ENCODE results near the gene CALML4. TPM values are rescaled to one million over a fixed set of nuclear protein-coding genes. Genes with fewer than 3 reads are reported as not detected.
"Not testable (repeated sequence)": the region's sequence is repeated elsewhere in the genome, so short reads cannot be mapped to it uniquely, and the experiment has no call there.

Gene CALML4
- total RNA-seq, 3 donors from 2014 or later (not counting 1 experiment from before 2014, with no cell fraction given), result 2.1 to 3.9 (median 3.7) TPM

DNA sequence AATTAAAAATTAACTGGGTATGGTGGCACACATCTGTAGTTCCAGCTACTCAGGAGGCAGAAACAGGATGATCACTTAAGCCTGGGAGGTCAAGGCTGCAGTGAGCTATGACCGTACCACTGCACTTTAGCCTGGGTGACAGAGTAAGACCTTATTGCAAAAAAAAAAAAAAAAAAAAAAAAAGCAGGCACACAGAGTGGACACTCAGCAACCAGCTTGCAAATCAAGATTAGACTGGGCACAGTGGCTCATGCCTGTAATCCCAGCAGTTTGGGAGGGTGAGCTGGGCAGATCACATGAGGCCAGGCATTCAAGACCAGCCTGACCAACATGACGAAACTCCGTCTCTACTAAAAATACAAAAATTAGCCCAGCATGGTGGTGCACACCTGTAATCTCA lies 19.0 kb upstream of the CALML4 start:
- 80% methylated on average over 3 of the region's 3 CpGs for WGBS (ENCODE audit: insufficient coverage)
- H3K4me3 ChIP-seq (ENCODE audit: low read length), result no peak overlapping the region
- no peak overlapping the region for H3K27ac ChIP-seq (ENCODE audit: low read length)
- H3K4me3 Mint-ChIP-seq, result no peak overlapping the region
- H3K36me3 ChIP-seq (ENCODE audit: control insufficient read depth, insufficient read depth, low read length), result no peaks in the 10 kb centered on the region
- peaks cover 15% of the 10 kb centered on the region for H3K4me1 ChIP-seq (ENCODE audit: control insufficient read depth, insufficient read depth, low read length)
- DNase-seq (no peak), ATAC-seq (no peak)
- intact Hi-C loops (cut with micrococcal nuclease), result no loop called here
- no peaks in the 10 kb centered on the region for H3K36me3 Mint-ChIP-seq
- H3K27ac Mint-ChIP-seq, result no peak overlapping the region
- no peaks in the 10 kb centered on the region for H3K9me3 Mint-ChIP-seq
- TF ChIP-seq, protein P1, sequence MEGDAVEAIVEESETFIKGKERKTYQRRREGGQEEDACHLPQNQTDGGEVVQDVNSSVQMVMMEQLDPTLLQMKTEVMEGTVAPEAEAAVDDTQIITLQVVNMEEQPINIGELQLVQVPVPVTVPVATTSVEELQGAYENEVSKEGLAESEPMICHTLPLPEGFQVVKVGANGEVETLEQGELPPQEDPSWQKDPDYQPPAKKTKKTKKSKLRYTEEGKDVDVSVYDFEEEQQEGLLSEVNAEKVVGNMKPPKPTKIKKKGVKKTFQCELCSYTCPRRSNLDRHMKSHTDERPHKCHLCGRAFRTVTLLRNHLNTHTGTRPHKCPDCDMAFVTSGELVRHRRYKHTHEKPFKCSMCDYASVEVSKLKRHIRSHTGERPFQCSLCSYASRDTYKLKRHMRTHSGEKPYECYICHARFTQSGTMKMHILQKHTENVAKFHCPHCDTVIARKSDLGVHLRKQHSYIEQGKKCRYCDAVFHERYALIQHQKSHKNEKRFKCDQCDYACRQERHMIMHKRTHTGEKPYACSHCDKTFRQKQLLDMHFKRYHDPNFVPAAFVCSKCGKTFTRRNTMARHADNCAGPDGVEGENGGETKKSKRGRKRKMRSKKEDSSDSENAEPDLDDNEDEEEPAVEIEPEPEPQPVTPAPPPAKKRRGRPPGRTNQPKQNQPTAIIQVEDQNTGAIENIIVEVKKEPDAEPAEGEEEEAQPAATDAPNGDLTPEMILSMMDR (IDR thresholded peaks at IDR 0.05), result no peak
- peaks cover 23 to 28% of the 10 kb centered on the region in 2 donors for H3K4me1 Mint-ChIP-seq
- no peaks in the 10 kb centered on the region for H3K9me3 ChIP-seq (ENCODE audit: control insufficient read depth, insufficient read depth, low read length)
- no peaks in the 10 kb centered on the region for H3K27me3 ChIP-seq (ENCODE audit: control insufficient read depth, insufficient read depth, low read length)
- H3K27me3 Mint-ChIP-seq (ENCODE audit: low read depth in 2 of 2), result no peaks in the 10 kb centered on the region

DNA sequence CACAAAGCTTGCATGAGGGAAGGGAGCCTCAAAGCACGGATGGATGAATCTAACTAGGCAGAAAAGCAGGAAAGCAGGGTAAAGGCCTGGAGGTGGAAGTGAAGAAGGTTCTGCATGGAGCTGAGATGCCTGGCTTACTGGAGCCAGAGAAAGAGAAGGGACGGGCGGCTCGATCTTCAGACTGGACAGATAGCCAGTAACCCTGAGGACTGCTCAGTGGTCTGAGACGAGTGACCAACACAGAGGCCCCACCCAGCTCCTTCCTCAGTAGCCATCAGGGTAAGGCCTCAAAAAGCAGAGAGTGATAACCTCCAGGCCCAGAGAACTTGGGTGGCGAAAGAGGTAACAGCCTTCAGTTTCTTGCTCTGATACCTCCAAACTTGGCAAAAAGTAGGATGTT lies 18.0 kb upstream of the CALML4 start:
- Histone ChIP-seq H3K4me3 (ENCODE audit: low read length) (no peak overlapping the region), H3K27ac (ENCODE audit: low read length) (no peak overlapping the region), H3K4me1 (ENCODE audit: control insufficient read depth, insufficient read depth, low read length) (peaks cover 6% of the 10 kb centered on the region), H3K36me3 (ENCODE audit: control insufficient read depth, insufficient read depth, low read length) (no peaks in the 10 kb centered on the region), H3K9me3 (ENCODE audit: control insufficient read depth, insufficient read depth, low read length) (no peaks in the 10 kb centered on the region), H3K27me3 (ENCODE audit: control insufficient read depth, insufficient read depth, low read length) (no peaks in the 10 kb centered on the region)
- ATAC-seq (no peak), DNase-seq (no peak)
- H3K4me3 Mint-ChIP-seq, result no peak overlapping the region
- H3K9me3 Mint-ChIP-seq, result no peaks in the 10 kb centered on the region
- 93% methylated on average over 6 of the region's 6 CpGs for WGBS (ENCODE audit: insufficient coverage)
- H3K27me3 Mint-ChIP-seq (ENCODE audit: low read depth in 2 of 2), result no peaks in the 10 kb centered on the region
- no peaks in the 10 kb centered on the region for H3K36me3 Mint-ChIP-seq
- intact Hi-C loops (cut with micrococcal nuclease), result no loop called here
- peaks cover 15 to 19% of the 10 kb centered on the region in 2 donors for H3K4me1 Mint-ChIP-seq
- TF ChIP-seq, protein P1 (IDR thresholded peaks at IDR 0.05), result no peak
- no peak overlapping the region for H3K27ac Mint-ChIP-seq

DNA sequence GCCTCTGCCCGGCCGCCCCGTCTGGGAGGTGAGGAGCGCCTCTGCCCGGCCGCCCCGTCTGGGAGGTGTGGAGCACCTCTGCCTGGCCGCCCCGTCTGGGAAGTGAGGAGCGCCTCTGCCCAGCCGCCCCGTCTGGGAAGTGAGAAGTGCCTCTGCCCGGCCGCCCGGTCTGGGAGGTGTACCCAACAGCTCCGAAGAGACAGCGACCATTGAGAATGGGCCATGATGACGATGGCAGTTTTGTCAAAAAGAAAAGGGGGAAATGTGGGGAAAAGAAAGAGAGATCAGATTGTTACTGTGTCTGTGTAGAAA lies 17.3 kb upstream of the CALML4 start:
- H3K4me1 ChIP-seq (ENCODE audit: control insufficient read depth, insufficient read depth, low read length); H3K27ac ChIP-seq (ENCODE audit: low read length); H3K36me3 ChIP-seq (ENCODE audit: control insufficient read depth, insufficient read depth, low read length); H3K36me3 Mint-ChIP-seq; H3K27me3 Mint-ChIP-seq (ENCODE audit: low read depth in 2 of 2); H3K4me3 ChIP-seq (ENCODE audit: low read length); ATAC-seq; H3K9me3 ChIP-seq (ENCODE audit: control insufficient read depth, insufficient read depth, low read length); intact Hi-C loops (cut with micrococcal nuclease); H3K9me3 Mint-ChIP-seq; DNase-seq; H3K27ac Mint-ChIP-seq; H3K27me3 ChIP-seq (ENCODE audit: control insufficient read depth, insufficient read depth, low read length); H3K4me3 Mint-ChIP-seq: not testable (repeated sequence)
- 97% methylated on average over 15 of the region's 18 CpGs for WGBS (ENCODE audit: insufficient coverage)
- H3K4me1 Mint-ChIP-seq, result peaks cover 9 to 11% of the 10 kb centered on the region in 2 donors

DNA sequence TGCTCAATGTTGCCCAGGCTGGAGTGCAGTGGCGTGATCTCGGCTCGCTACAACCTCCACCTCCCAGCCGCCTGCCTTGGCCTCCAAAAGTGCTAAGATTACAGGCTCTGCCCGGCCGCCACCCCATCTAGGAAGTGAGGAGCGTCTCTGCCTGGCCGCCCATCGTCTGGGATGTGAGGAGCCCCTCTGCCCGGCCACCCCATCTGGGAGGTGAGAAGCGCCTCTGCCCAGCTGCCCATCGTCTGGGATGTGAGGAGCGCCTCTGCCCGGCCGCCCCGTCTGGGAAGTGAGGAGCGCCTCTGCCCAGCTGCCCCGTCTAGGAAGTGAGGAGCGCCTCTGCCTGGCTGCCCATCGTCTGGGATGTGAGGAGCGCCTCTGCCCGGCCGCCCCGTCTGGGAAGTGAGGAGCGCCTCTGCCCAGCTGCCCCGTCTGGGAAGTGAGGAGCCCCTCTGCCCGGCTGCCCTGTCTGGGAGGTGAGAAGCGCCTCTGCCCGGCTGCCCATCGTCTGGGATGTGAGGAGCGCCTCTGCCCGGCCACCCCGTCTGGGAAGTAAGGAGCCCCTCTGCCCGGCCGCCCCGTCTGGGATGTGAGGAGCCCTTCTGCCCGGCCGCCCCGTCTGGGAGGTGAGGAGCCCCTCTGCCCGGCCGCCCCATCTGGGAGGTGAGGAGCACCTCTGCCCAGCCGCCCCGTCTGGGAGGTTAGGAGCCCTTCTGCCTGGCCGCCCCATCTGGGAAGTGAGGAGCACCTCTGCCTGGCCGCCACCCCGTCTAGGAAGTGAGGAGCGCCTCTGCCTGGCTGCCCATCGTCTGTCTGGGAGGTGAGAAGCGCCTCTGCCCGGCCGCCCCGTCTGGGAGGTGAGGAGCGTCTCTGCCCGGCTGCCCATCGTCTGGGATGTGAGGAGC lies 16.6 kb upstream of the CALML4 start:
- H3K4me1 ChIP-seq (ENCODE audit: control insufficient read depth, insufficient read depth, low read length); H3K27me3 ChIP-seq (ENCODE audit: control insufficient read depth, insufficient read depth, low read length); H3K4me3 ChIP-seq (ENCODE audit: low read length); H3K9me3 ChIP-seq (ENCODE audit: control insufficient read depth, insufficient read depth, low read length); ATAC-seq; H3K27me3 Mint-ChIP-seq (ENCODE audit: low read depth in 2 of 2); H3K4me3 Mint-ChIP-seq; H3K36me3 Mint-ChIP-seq; H3K27ac Mint-ChIP-seq; H3K27ac ChIP-seq (ENCODE audit: low read length); H3K36me3 ChIP-seq (ENCODE audit: control insufficient read depth, insufficient read depth, low read length); H3K4me1 Mint-ChIP-seq; H3K9me3 Mint-ChIP-seq; intact Hi-C loops (cut with micrococcal nuclease): not testable (repeated sequence)
- DNase-seq, result peak in 1 of 2 donors; percentile 0
- 90% methylated on average over 52 of the region's 55 CpGs for WGBS (ENCODE audit: insufficient coverage)
